GM12892 (cell line): ENCODE data around the gene KLHL5.

Experiments
- POLR2A ChIP-seq: IDR thresholded peaks from 2 replicates; pipeline ENCODE4 v1.6.1; 2011; ENCODE audit warnings: low read depth, low read length, control low read depth
- POLR2AphosphoS5 ChIP-seq: IDR thresholded peaks from 2 replicates; pipeline ENCODE4 v1.6.1; 2011; ENCODE audit warnings: low read depth, low read length, control low read depth
- TAF1 ChIP-seq: IDR thresholded peaks from 2 replicates; pipeline ENCODE4 v1.6.1; 2011; ENCODE audit warnings: low read depth, mild to moderate bottlenecking, control low read depth, low read length, borderline replicate concordance

DNA sequence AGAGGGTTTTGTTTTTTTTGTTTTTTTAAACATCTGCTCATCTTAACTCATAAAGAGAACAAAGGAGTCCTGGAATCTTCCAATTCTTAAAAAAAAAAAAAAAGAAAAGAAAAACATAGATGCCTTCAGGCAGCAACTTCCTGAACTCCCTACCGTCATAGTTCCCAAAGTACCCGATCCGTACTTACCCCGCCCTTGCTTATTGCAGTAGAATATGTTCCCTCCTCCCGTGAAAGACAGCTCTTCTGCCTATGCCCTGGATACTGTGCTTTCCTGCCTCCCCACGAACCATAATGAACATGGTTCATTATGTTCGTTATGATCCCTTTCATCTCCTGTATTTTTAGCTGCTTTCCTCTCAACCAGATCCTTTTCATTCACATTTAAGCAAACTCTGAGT lies 40.3 kb downstream of the KLHL5 start:
- TF ChIP-seq POLR2AphosphoS5 (no peak), POLR2A (no peak), TAF1 (no peak)
